Nephron progenitor cell (in vitro differentiated cells): Measurements from ENCODE around the gene LTV1.
"Not testable (repeated sequence)": the region's sequence is repeated elsewhere in the genome, so short reads cannot be mapped to it uniquely, and the experiment has no call there.

Source experiments
- DNase-seq: peaks from one replicate; pipeline ENCODE4 v3.0.0; 2021
- H3K27ac Mint-ChIP-seq: 2 replicates; pipeline ENCODE4 v1.8.0; 2021; ENCODE audit warnings: mild to moderate bottlenecking, moderate library complexity, mixed read lengths
- H3K27me3 Mint-ChIP-seq: 2 replicates; pipeline ENCODE4 v1.8.0; 2021; ENCODE audit warnings: mild to moderate bottlenecking, low read depth, mixed read lengths; ENCODE audit not compliant: poor library complexity
- H3K36me3 Mint-ChIP-seq: 2 replicates; pipeline ENCODE4 v1.8.0; 2021; ENCODE audit warnings: low read depth, mixed read lengths
- H3K4me1 Mint-ChIP-seq: 2 replicates; pipeline ENCODE4 v1.8.0; 2021; ENCODE audit warnings: mixed read lengths
- H3K4me3 Mint-ChIP-seq: 2 replicates; pipeline ENCODE4 v1.8.0; 2021; ENCODE audit warnings: mild to moderate bottlenecking, moderate library complexity, mixed read lengths
- H3K9me3 Mint-ChIP-seq: 2 replicates; pipeline ENCODE4 v1.8.0; 2021; ENCODE audit warnings: mild to moderate bottlenecking, moderate library complexity, mixed read lengths
- TF ChIP-seq, protein P1 (sequence below): fragments of 200-600 bp; sonication (generic); IDR thresholded peaks from 2 replicates; pipeline ENCODE4 v1.5.0; 2021; ENCODE audit warnings: antibody characterized with exemption

Gene LTV1

GRCh38 chr6:143872201-143872600 is 29.1 kb downstream of the LTV1 start:
- no peak overlapping the region for H3K4me3 Mint-ChIP-seq
- H3K27me3 Mint-ChIP-seq: no peaks in the 10 kb centered on the region

DNA sequence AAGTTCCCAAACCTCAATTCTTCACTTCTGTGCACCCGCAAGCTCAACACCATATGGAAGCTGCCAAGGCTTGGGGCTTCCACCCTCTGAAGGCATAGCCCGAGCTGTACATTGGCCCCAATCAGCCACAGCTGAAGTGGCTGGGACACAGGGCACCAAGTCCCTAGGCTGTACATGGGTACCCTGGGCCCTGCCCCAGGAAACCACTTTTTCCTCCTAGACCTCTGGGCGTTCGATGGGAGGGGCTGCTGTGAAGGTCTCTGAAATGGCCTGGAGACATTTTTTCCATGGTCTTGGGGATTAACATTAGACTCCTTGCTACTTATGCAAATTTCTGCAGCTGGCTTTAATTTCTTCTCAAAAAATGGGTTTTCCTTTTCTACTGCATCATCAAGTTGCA is 30.5 kb downstream of the LTV1 start:
- H3K27me3 Mint-ChIP-seq, DNase-seq, H3K4me3 Mint-ChIP-seq, H3K27ac Mint-ChIP-seq, H3K4me1 Mint-ChIP-seq: not testable (repeated sequence)
- Mint-ChIP-seq H3K36me3 (peaks cover 18% of the 10 kb centered on the region), H3K9me3 (peaks cover 51% of the 10 kb centered on the region)

More at GRCh38 chr6:143872201-143872600, 29.1 kb downstream of the LTV1 start:
- Mint-ChIP-seq H3K27ac (no peak overlapping the region), H3K4me1 (no peaks in the 10 kb centered on the region), H3K9me3 (peaks cover 47% of the 10 kb centered on the region), H3K36me3 (peaks cover 30% of the 10 kb centered on the region)
- TF ChIP-seq, protein P1, sequence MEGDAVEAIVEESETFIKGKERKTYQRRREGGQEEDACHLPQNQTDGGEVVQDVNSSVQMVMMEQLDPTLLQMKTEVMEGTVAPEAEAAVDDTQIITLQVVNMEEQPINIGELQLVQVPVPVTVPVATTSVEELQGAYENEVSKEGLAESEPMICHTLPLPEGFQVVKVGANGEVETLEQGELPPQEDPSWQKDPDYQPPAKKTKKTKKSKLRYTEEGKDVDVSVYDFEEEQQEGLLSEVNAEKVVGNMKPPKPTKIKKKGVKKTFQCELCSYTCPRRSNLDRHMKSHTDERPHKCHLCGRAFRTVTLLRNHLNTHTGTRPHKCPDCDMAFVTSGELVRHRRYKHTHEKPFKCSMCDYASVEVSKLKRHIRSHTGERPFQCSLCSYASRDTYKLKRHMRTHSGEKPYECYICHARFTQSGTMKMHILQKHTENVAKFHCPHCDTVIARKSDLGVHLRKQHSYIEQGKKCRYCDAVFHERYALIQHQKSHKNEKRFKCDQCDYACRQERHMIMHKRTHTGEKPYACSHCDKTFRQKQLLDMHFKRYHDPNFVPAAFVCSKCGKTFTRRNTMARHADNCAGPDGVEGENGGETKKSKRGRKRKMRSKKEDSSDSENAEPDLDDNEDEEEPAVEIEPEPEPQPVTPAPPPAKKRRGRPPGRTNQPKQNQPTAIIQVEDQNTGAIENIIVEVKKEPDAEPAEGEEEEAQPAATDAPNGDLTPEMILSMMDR: no peak
- DNase-seq: no peak

DNA sequence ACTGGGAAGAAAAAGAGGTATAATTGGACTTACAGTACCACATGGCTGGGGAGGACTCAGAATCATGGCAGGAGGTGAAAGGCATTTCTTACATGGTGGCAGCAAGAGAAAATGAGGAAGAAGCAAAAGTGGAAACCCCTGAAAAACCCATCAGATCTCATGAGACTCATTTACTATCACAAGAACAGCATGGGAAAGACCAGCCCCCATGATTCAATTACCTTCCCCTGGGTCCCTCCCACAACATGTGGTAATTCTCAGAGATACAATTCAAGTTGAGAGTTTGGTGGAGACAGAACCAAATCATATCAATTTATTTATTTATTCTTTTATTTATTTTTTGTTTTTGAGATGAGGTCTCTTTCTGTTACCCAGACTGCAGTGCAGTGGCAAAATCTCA is 31.4 kb downstream of the LTV1 start:
- H3K4me1 Mint-ChIP-seq, DNase-seq, H3K27me3 Mint-ChIP-seq, H3K4me3 Mint-ChIP-seq, H3K27ac Mint-ChIP-seq: not testable (repeated sequence)
- Mint-ChIP-seq H3K9me3 (peaks cover 51% of the 10 kb centered on the region), H3K36me3 (peaks cover 12% of the 10 kb centered on the region)

- peaks cover 6% of the 10 kb centered on the region for H3K36me3 Mint-ChIP-seq
- no peaks in the 10 kb centered on the region for H3K27me3 Mint-ChIP-seq
- no peak for DNase-seq
- TF ChIP-seq, protein P1: no peak
- H3K9me3 Mint-ChIP-seq: peaks cover 47% of the 10 kb centered on the region
- peaks cover 4% of the 10 kb centered on the region for H3K4me1 Mint-ChIP-seq
- no peak overlapping the region for H3K4me3 Mint-ChIP-seq
- no peak overlapping the region for H3K27ac Mint-ChIP-seq
These were observed 34.6 kb downstream of the LTV1 start for GRCh38 chr6:143877584-143878271.

DNA sequence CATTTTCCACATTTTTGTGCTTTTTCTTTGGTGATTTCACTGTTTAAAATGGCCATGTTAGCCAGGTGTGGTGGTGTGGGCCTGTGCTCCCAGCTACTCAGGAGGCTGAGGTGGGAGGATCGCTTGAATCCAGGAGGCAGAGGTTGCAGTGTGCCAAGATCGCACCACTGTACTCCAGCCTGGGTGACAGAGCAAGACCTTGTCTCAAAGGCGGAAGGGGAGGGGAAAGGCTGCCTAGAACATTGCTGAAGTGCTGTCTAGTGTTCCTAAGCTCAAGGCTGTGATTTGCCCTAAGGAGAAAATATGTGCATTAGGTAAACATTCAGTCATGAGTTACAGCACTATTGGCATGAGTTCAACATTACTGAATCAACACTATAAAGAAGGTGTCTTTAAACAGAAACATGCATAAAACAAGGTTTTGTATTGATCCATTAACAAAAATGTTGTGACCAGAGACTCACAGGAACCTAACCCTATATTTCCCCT is 35.2 kb downstream of the LTV1 start:
- H3K27ac Mint-ChIP-seq: no peak overlapping the region
- TF ChIP-seq, protein P1: no peak
- no peaks in the 10 kb centered on the region for H3K27me3 Mint-ChIP-seq
- no peak overlapping the region for H3K4me3 Mint-ChIP-seq
- H3K36me3 Mint-ChIP-seq: peaks cover 6% of the 10 kb centered on the region
- no peak for DNase-seq
- H3K9me3 Mint-ChIP-seq: peaks cover 47% of the 10 kb centered on the region
- H3K4me1 Mint-ChIP-seq: peaks cover 5% of the 10 kb centered on the region

GRCh38 chr6:143880412-143880811 is 37.3 kb downstream of the LTV1 start:
- Mint-ChIP-seq H3K4me3 (no peak overlapping the region), H3K4me1 (peaks cover 5% of the 10 kb centered on the region), H3K27ac (no peak overlapping the region), H3K9me3 (peaks cover 32% of the 10 kb centered on the region), H3K27me3 (no peaks in the 10 kb centered on the region), H3K36me3 (peaks cover 3% of the 10 kb centered on the region)
- TF ChIP-seq, protein P1: no peak
- no peak for DNase-seq

DNA sequence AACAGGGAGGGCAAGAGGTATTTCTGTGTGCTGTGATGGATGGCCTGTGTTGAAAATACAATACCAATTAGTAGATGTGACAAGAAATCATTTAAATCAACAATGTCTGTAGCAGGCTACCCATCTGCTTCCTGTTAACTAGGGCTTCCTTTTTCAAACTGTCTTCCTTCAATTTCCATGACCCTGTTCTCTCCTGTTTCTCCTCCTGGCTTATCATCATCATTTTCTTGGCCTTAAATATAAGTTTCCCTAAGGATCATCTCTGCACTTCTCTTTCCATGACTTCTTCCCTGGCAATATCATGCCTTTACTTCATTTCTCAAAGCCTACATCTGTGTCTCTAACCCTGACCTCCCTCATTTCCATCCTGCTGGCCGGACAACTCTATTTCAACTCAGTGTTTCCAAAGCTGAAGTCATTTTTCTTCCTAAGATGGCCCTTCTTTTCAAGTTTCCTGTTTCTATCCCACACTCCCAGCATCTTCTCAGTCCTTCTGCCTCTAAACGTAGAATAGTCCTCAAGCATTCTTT is 39.3 kb downstream of the LTV1 start:
- Mint-ChIP-seq H3K36me3 (no peaks in the 10 kb centered on the region), H3K4me1 (peaks cover 5% of the 10 kb centered on the region), H3K27me3 (no peaks in the 10 kb centered on the region), H3K4me3 (no peak overlapping the region), H3K27ac (peak overlapping the region; percentile 37), H3K9me3 (peaks cover 18% of the 10 kb centered on the region)
- no peak for DNase-seq
- TF ChIP-seq, protein P1: no peak
